Measurements from ENCODE around the gene GALNT14. TPM values are rescaled to one million over a fixed set of nuclear protein-coding genes. Genes with fewer than 3 reads are reported as not detected.

GALNT14 gene
- total and polyA plus RNA-seq, 2 of the 8 experiments (the other 6 are each of a cell fraction or from before 2014, with no cell fraction given) = 13.0 to 13.7 TPM

- Histone ChIP-seq H3K18ac (ENCODE audit: extremely low read depth, low read length) (no peak overlapping the region), H3K14ac (ENCODE audit: insufficient read length) (no peak overlapping the region), H2BK120ac (replicated peaks; ENCODE audit: low read depth, low read length) (no peak overlapping the region), H2AFZ (ENCODE audit: low read length) (no peak overlapping the region), H3K4me3 (ENCODE audit: extremely low read depth in 1 of 4, insufficient read depth in 2 of 4, low read depth in 3 of 4, low read length in 4 of 4) (no peak overlapping the region), H3K36me3 (ENCODE audit: control insufficient read depth in 2 of 4, insufficient read depth in 4 of 4, low read length in 3 of 4) (no peaks in the 10 kb centered on the region), H2BK5ac (ENCODE audit: low read depth, low read length) (no peak overlapping the region), H3K27ac (ENCODE audit: low read depth, low read length) (no peak overlapping the region), H4K20me1 (replicated peaks in 1 of 2; ENCODE audit: control insufficient read depth in 1 of 2, insufficient read depth in 2 of 2, low read length in 2 of 2) (peaks cover 2 to 5% of the 10 kb centered on the region in 2 experiments), H3K4ac (replicated peaks; ENCODE audit: insufficient read length, low read depth, low read length) (no peak overlapping the region), H3K56ac (replicated peaks; ENCODE audit: insufficient read length, low read depth, low read length) (no peak overlapping the region), H4K5ac (ENCODE audit: insufficient read length, low read depth, low read length) (no peak overlapping the region), H3K27me3 (replicated peaks in 1 of 4; ENCODE audit: control insufficient read depth in 3 of 4, extremely low read depth in 1 of 4, insufficient read depth in 3 of 4, low read length in 3 of 4) (peaks cover 13 to 50% (median 44%) of the 10 kb centered on the region in 4 experiments), H3K9ac (replicated peaks in 1 of 4; ENCODE audit: extremely low read depth in 1 of 4, low read depth in 3 of 4, low read length in 3 of 4) (no peak overlapping the region), H2BK15ac (ENCODE audit: low read length) (peak overlapping the region; percentile 29; the same call in 1 of the 2 replicates), H2BK12ac (ENCODE audit: low read depth, low read length) (no peak overlapping the region), H3K23ac (ENCODE audit: insufficient read length) (no peak overlapping the region), H3K79me2 (ENCODE audit: control insufficient read depth in 1 of 2, insufficient read depth in 2 of 2, low read length in 2 of 2) (no peaks in the 10 kb centered on the region), H3K9me3 (ENCODE audit: insufficient read depth in 2 of 2, low read depth in 1 of 2, low read length in 1 of 2) (no peaks in the 10 kb centered on the region), H4K8ac (ENCODE audit: extremely low read depth, insufficient read depth, low read length) (no peak overlapping the region), H2BK20ac (ENCODE audit: low read length) (no peak overlapping the region), H3K4me1 (replicated peaks in 1 of 4; ENCODE audit: control insufficient read depth in 3 of 4, insufficient read depth in 4 of 4, low read length in 3 of 4) (peaks cover 6 to 17% (median 12%) of the 10 kb centered on the region in 4 experiments; a peak in 6 of 7 replicates), H3K79me1 (ENCODE audit: low read depth, low read length) (no peaks in the 10 kb centered on the region), H3K4me2 (ENCODE audit: insufficient read depth in 1 of 2, low read depth in 2 of 2, low read length in 2 of 2) (no peak overlapping the region; a peak in 1 of 4 replicates), H2AK5ac (ENCODE audit: low read depth, low read length) (peak overlapping the region; percentile 89; the same call in 1 of the 2 replicates), H4K91ac (replicated peaks; ENCODE audit: insufficient read length, low read length) (no peak overlapping the region), H3K23me2 (ENCODE audit: low read depth, low read length) (peaks cover 14% of the 10 kb centered on the region; the same call in 1 of the 2 replicates)
- ChIA-PET POLR2A (ENCODE audit: partially characterized antibody) (no interaction called here), CTCF (ENCODE audit: partially characterized antibody) (interaction anchor here (0.7 to 5.6 kb wide), 8 partner anchors 9 to 424 kb away, joined by 3 to 40 read pairs (median 4); no protein-coding TSS in a partner anchor)
- 80% methylated on average over 3 of the region's 3 CpGs; no CpG with 5 or more reads in 1 of the 2 experiments for WGBS, 2 experiments (ENCODE audit: extremely low coverage in 1 of 2, insufficient coverage in 1 of 2, insufficient read length in 1 of 2, insufficient replicate concordance in 2 of 2, low coverage in 1 of 2, low lambda C conversion rate in 2 of 2, missing lambda C conversion rate in 1 of 2)
- FAIRE-seq (no peak), DNase-seq (ENCODE audit: low read depth in 1 of 2, low spot score in 2 of 2) (no peak)
- TF ChIP-seq EZH2 (IDR thresholded peaks at IDR 0.05; ENCODE audit: low read depth, low read length, severe bottlenecking) = no peak
- no peak for TF ChIP-seq TAF7 (optimal IDR thresholded peaks at IDR 0.05; ENCODE audit: borderline replicate concordance, low read depth, low read length)
- no peak for TF ChIP-seq SP1 (IDR thresholded peaks at IDR 0.05; ENCODE audit: low read depth, low read length)
- no peak for TF ChIP-seq TBP (IDR thresholded peaks at IDR 0.05; ENCODE audit: low read depth, low read length)
- TF ChIP-seq SP4 (IDR thresholded peaks at IDR 0.05; ENCODE audit: low read length) = no peak
- no peak for TF ChIP-seq EGR1 (IDR thresholded peaks at IDR 0.05; ENCODE audit: borderline replicate concordance, low read depth, low read length)
- TF ChIP-seq CTBP2 (IDR thresholded peaks at IDR 0.05; ENCODE audit: borderline replicate concordance, insufficient read depth, insufficient read length, low read length) = no peak
- no peak for TF ChIP-seq CHD2 (IDR thresholded peaks at IDR 0.05; ENCODE audit: low read length)
- TF ChIP-seq BACH1 (IDR thresholded peaks at IDR 0.05; ENCODE audit: low read length) = no peak
- no peak for TF ChIP-seq CBX8 (IDR thresholded peaks at IDR 0.05; ENCODE audit: borderline replicate concordance, low read depth, low read length)
- TF ChIP-seq USF2 (IDR thresholded peaks at IDR 0.05; ENCODE audit: low read length) = no peak
- TF ChIP-seq RNF2 (IDR thresholded peaks at IDR 0.05; ENCODE audit: borderline replicate concordance, low read depth, low read length, missing control alignments, poor library complexity, severe bottlenecking) = no peak
- TF ChIP-seq KDM4A (IDR thresholded peaks at IDR 0.05; ENCODE audit: low read depth, low read length, severe bottlenecking) = no peak
Observed at GRCh38 chr2:31136000-31136399, 2.2 kb downstream of the GALNT14 start.

All from H1 (cell line).